Tibial nerve (tissue), 4 donors: ENCODE data around the gene PITPNM3.

Experiments used
- CTCF ChIP-seq, 5 experiments: fragments of 200-600 bp in 3 of 5; fragments of 450-650 bp in 2 of 5; sonication (generic) in 3 of 5; IDR thresholded peaks; one replicate each; pipeline ENCODE4 v1.5.1; 2016 to 2019; ENCODE audit warnings: antibody characterized with exemption in 5 of 5, mild to moderate bottlenecking in 3 of 5, moderate library complexity in 2 of 5
- EP300 ChIP-seq, 2 donors: sonication (generic); formaldehyde crosslinking; IDR thresholded peaks; one replicate each; pipeline ENCODE4 v1.6.1; 2017; ENCODE audit warnings: antibody characterized with exemption in 2 of 2, mild to moderate bottlenecking in 1 of 2

- TF ChIP-seq CTCF (IDR thresholded peaks at IDR 0.05) (no peak), EP300 (IDR thresholded peaks at IDR 0.05) (no peak)
These were observed 92.5 kb downstream of the PITPNM3 start for GRCh38 chr17:6463616-6464445.
